HCT116 (cell line): ENCODE data around the gene ABLIM1.

Experiments
- CBX3 ChIP-seq: IDR thresholded peaks from 2 replicates; pipeline ENCODE4 v1.6.1; 2012; ENCODE audit warnings: low read depth
- CEBPB ChIP-seq: IDR thresholded peaks from 2 replicates; pipeline ENCODE4 v1.6.1; 2012; ENCODE audit warnings: low read depth
- ELF1 ChIP-seq: IDR thresholded peaks from 2 replicates; pipeline ENCODE4 v1.6.1; 2012; ENCODE audit warnings: low read depth, borderline replicate concordance
- EZH2 ChIP-seq: fragments of 200-600 bp; sonication (generic); IDR thresholded peaks from 2 replicates; pipeline ENCODE4 v1.6.1; 2017; ENCODE audit warnings: antibody characterized with exemption, mixed run types
- EZH2phosphoT487 ChIP-seq: fragments of 200-600 bp; IDR thresholded peaks from 2 replicates; pipeline ENCODE4 v1.6.1; 2018; ENCODE audit warnings: antibody characterized with exemption, borderline replicate concordance
- FOSL1 ChIP-seq: IDR thresholded peaks from 2 replicates; pipeline ENCODE4 v1.6.1; 2012; ENCODE audit warnings: low read depth
- MAX ChIP-seq: IDR thresholded peaks from 2 replicates; pipeline ENCODE4 v1.6.1; 2012
- POLR2A ChIP-seq: IDR thresholded peaks from 2 replicates; pipeline ENCODE4 v1.7.0; 2011; ENCODE audit warnings: borderline replicate concordance; ENCODE audit not compliant: insufficient read depth, insufficient read length; ENCODE audit errors: extremely low read depth
- YY1 ChIP-seq: IDR thresholded peaks from 2 replicates; pipeline ENCODE4 v1.6.1; 2011; ENCODE audit warnings: low read length, low read depth, moderate library complexity, mild to moderate bottlenecking; ENCODE audit not compliant: insufficient replicate concordance; ENCODE audit errors: extremely low read depth
- TF ChIP-seq, protein P1 (sequence below), 3 experiments: fragments of 200-600 bp in 1 of 3; sonication (generic) in 1 of 3; IDR thresholded peaks in 2 of 3; conservative IDR thresholded peaks in 1 of 3; 2 replicates each; pipeline ENCODE4 v1.5.1; 2012 to 2017; ENCODE audit warnings: low read depth in 2 of 3, low read length in 2 of 3, antibody characterized with exemption in 1 of 3, borderline replicate concordance in 1 of 3, control low read depth in 1 of 3, mild to moderate bottlenecking in 1 of 3, mixed read lengths in 1 of 3, mixed run types in 1 of 3, moderate library complexity in 1 of 3; ENCODE audit not compliant: insufficient read depth in 1 of 3
- TF ChIP-seq, protein P2 (sequence below): IDR thresholded peaks from 2 replicates; pipeline ENCODE4 v1.6.1; 2012

DNA sequence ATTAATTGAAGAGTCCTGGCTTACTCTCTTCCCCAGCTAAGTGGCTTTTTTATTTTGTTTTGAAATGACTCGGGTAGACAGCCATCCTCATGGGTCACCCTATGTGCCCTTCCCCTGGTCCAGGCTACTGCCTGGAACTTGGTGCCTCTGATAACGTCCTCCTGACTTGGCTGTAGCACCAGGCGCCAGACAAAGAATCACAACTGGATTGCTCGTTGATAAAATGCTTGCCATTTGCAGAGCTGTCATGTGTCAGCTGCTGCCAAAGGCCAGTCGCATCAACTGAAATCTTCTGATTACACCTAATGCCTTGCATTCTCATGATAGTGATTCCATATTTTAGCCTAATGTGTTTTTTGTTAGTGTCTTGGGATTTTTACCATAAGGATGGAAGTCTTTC, 27.4 kb upstream of the ABLIM1 start:
- TF ChIP-seq FOSL1 (no peak), EZH2phosphoT487 (no peak), CBX3 (no peak), EZH2 (no peak), MAX (no peak), YY1 (no peak), CEBPB (no peak), ELF1 (no peak), POLR2A (no peak)
- TF ChIP-seq, protein P1, sequence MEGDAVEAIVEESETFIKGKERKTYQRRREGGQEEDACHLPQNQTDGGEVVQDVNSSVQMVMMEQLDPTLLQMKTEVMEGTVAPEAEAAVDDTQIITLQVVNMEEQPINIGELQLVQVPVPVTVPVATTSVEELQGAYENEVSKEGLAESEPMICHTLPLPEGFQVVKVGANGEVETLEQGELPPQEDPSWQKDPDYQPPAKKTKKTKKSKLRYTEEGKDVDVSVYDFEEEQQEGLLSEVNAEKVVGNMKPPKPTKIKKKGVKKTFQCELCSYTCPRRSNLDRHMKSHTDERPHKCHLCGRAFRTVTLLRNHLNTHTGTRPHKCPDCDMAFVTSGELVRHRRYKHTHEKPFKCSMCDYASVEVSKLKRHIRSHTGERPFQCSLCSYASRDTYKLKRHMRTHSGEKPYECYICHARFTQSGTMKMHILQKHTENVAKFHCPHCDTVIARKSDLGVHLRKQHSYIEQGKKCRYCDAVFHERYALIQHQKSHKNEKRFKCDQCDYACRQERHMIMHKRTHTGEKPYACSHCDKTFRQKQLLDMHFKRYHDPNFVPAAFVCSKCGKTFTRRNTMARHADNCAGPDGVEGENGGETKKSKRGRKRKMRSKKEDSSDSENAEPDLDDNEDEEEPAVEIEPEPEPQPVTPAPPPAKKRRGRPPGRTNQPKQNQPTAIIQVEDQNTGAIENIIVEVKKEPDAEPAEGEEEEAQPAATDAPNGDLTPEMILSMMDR (IDR thresholded peaks at IDR 0.05 in 2 of 3, conservative IDR thresholded peaks at IDR 0.05 in 1 of 3; ENCODE audit: borderline replicate concordance in 1 of 3, insufficient read depth in 1 of 3, low read depth in 2 of 3, low read length in 2 of 3), result no peak
- TF ChIP-seq, protein P2, sequence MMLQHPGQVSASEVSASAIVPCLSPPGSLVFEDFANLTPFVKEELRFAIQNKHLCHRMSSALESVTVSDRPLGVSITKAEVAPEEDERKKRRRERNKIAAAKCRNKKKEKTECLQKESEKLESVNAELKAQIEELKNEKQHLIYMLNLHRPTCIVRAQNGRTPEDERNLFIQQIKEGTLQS, result no peak
